NAMALWA (cell line): ENCODE measurements around the gene SERP2.

Experiments used
- DNase-seq: peaks from one replicate; pipeline ENCODE4 v3.0.0-alpha.2; 2015; ENCODE audit warnings: low spot score

Gene SERP2

DNA sequence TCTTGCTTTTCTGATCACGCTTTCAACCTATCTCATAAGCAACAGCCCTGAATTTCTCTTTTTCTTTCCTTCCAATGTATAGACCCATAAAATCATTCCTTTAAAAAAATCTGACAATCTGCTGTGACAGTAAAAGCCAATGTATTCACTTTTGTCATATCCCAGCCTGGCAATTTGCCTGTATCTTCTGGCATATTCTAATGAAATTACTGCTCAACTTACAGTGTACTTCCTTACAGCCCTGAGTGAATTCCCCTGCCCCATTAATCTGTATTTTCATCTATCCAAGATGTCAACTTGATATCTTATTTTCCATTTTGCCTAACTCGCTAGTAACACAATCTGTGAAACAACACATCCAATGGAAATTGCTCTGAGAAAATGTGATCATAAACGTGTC, 18.0 kb upstream of the SERP2 start:
- no peak for DNase-seq

DNA sequence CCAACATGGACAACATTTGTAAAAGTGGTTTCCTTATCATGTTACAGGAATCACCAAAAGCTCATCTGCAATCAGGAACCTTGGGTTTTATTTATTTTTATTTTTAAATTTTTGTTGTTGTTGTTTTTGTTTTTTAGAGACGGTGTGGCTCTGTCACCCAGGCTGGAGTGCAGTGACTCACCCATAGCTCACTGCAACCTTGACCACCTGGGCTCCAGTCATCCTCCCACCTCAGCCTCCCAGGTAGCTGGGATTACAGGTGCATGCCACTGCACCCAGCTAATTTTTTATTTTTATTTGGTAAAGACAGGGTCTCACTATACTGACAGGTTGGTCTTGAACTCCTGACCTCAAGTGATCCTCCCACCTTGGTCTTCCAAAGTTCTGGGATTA, 13.6 kb upstream of the SERP2 start:
- DNase-seq = no peak

DNA sequence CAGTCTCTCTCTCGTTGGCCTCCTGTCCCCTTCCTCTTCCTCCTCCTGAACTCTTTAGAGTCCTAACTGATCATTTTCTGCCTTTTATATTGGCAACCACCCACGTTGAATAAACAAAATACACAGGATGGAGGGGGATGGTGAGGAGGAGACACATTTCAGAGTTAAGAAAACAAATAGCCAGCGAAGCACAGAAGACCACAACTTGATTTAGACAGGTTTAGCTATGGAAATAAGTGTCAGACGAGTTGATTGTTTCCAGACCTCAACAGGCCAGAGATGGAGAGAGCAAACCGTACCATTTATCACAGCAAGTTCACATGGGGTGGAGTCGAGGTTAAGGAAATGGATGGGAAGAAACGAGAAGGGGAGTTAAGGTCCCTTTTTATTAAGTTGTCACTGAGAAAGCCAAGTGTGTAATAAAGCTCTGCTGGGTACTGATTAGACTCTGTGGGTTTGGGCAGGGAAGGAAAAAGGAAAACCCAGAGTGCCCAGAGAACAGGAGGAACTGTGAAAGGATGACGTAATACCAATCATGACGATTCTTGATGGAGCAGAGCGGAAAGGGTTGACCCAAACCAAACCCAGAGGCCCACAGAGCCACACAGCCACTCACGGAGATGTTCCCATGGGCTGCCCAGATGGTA, 11.1 kb upstream of the SERP2 start:
- no peak for DNase-seq

DNA sequence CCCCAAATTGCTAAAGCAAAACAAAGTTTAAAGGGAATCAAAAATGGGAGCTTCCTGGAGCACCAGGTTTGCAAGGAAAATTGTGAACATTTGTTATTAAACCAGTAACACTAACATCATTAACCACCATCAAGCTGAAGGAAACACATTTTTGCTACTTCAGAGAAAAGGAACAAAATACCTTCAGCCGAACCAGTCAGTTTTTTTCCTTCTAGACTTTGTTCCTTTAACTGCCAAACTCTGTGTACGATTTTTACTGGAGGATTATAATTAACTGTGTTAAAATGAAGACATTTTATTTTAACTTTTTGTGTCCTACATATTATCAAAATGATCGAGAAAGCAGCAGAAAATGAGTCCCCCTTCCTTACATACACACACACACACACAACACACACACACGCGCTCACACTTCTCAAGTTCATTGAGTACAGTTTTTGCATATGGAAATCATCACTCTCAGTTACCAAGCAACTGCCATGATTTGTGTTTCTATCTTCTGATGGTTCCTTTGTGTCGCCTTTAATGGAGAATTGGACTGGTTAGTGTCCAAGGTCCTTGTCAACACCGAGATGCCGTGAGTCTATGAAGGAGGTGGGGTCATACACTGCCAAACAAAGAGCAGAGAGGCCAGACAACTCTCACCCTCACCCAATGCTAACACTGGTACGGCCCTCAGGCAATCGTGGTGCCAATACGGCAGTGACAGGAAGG, 9.8 kb upstream of the SERP2 start:
- no peak for DNase-seq

DNA sequence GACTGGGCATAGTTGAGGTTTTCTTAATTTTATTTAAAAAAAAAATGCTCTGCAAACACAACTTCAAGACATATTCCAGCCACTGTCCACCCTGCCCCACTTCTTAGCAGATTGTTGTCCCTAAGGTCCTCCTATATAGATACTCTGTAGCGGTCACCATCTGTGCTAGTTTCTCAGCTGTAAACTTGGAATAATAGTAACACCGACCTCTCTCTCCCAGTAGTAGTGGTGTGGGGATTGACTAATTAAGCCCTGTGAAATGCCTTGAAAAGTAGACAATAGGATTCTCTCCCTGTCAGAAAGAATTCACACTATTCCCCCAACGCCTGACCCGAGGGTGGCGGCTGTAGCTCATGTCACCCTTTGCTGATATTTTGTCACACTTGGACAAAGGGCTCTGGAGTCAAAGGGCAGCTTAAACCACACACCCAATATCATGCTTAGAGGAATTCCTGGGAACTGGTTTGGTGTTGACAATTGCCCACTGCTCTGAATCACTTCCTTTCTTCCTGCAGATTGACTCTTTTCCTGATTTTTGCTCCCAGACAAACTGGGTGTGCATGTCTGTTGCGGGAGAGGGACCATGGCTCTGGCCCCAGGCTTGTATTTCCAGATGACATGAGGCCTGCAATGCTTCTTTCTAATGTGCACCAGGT, 9.2 kb upstream of the SERP2 start:
- DNase-seq = no peak

DNA sequence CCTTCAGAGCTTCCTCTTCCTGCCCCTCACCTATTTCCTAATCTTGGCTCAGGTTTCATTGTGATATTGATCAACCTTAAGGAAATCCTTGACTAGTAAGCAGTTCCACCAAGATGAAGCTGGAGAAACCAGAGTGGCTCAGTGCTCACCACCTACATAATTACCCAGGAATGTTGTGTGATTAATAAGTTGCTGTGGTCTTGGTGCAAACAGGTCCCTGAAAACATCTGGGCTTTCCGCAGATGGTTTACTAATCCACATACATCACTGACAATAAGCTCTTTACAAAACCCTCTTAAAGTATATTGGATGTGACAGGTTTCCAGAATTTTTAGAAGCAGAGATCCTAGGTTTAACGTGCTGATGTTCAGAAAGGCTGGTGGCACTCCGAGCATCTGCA, 8.6 kb upstream of the SERP2 start:
- DNase-seq = no peak

DNA sequence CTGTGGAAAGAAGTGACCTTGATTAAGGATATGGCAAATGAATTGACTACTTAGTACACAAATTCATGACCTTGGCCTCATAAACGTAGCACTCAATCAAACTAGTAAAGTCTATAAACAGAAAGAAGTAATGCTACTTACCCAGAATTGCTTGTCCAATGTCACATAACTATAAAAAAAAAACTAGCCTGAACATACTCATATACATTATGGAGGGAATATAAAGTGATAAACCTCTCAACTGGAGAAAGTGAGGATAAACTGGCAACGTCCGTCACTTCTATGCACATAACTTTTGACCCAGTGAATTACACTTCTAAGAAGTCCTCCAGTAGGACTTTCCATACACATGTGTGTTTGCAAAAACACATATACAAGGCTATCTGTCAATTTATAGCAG, 7.7 kb upstream of the SERP2 start:
- DNase-seq = no peak

DNA sequence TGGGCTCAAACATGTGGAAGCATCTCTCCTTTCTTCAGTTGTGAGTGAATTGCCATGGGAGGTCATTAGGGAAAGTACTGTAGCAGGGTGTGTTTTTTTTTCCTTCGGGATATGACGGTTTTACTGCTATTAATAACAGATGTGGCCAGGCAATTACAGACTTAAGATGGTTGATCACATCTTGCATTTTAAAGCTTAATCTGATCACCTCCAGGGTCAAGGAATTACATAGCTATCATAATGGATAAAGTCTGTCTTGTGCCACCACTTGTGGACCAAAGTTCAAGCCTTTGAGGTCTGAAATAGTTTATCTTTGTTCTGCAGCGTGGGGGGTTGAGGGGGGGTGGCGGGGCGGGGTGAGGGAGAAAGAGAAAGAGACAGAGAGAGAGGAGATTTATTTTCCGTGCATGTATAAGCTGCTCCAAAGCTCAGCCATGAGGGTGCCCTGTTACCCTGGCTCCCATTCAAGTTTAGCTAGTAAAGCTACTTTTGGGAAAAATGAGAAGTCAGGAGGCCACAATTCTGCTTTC, 5.5 kb upstream of the SERP2 start:
- no peak for DNase-seq

DNA sequence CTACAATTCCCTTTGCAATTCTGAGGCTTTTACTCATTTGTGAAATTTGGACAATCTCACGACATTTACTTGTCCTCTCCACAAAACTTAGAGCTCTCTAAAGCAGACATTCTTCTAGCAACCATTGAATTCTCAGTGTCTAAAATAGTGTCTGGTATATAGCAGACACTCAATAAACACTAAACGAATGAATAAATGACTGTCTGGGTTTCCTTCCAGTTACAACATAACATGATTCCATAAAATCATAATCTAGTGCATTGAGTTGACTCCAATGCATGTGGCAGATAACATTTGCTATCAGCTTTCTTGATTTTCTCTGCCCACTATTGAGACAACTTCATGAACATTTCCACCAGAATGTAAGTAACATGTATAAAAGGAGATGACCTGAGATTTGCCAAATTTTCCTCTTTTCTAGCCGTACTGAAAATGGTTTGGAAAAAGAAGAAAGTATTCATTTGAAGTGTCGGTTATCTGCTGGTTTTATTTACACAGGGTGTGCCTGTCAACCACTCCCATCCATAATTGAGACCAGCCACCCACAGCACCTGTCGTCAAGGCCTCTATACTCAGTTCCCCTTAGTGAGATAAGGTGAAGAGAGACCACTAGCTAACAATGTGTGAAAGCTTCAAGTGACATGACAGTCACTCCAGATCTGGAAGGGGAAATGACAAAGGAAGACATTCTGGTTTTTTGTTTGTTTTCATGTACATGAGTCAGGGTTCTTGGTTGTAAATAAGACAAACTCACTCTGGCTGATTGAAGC, 4.8 kb upstream of the SERP2 start:
- DNase-seq = no peak

DNA sequence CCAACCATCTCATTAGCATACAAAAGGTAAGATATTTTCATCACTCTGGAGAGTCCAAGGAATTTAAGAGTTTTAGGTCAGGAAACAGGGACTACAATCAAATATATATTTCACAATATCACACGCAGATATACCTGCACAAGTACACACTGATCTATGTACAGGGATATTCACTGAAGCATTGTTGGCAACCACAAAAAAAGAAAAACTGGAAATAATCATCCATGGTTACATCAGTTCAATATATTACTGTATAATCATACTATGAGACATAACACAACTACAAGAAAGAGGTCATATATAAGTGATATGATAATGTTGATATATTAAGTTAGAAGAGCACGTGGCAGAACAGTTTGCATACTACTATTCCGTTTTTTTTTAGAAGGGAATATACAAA, 2.2 kb upstream of the SERP2 start:
- DNase-seq = no peak

DNA sequence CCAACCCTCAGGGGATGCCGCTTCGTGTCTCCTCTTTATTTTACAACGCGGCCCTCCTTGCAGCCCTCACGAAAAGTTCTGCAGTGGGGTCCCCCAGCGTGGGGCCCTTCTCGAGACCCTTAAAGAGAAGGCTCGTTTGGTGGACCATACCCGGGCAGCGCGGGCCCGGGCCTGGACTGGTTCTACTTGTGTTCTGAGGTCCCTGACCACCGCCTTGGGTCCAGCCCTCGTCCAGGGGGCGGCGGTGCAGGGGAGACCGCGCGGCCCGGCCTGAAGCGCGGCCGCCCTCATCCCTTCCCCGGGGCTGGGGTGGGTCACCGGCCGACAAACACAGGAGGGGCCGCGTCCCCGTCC, 400 bp upstream of the SERP2 start:
- no peak for DNase-seq

DNA sequence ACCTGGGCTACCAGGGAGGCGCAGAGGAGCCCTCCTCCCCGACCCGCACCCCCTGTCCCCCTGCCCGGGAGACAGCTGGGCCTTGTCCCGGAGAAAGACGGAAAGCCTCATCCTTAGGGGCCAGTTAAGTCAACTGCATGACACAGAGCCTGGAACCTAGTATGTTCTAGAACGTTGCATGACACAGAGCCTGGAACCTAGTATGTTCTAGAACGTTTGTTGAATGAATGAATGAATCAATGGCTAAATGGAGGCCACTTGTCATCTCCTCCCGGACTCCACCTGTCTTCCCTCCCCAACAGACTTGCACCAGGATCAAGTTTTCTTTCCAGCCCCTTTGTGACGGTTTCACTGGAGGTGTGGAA, 706 bp downstream of the SERP2 start:
- no peak for DNase-seq

DNA sequence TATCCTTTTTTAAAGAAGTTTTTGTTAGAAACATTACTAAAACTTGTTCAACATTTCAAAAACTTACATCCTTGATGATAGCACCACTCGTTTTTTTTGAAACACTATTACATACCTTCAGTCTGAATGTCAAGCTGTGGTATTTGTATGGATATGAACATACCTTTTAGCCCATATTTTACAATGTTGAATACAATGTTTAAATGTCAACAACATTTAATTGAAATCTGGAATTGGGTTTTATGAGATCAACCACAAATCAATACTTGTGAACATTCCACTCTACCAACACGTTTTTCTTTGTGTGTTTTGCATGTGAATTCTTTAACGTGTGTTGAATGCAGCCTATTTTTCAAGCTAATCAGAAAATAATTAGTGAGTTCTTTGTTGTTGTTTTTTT, 4.7 kb downstream of the SERP2 start:
- DNase-seq = no peak

DNA sequence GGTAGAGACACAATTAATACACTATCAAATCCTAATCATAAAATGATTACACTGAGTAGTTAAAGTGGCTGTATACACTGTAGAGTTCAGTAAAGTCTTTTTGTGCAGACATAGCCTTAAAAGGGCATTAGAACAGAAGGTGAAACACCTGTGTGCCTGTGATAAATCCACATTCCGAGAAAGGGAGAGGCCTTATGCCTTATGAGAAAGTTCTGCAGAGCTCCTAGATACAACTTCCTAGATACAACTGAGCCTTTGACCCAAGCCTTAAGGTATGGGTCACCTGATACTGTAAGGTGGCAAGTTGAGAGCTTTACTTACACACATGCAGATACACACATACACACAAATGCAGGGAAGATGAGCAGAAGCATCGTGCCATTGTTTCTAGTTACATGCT, 6.3 kb downstream of the SERP2 start:
- no peak for DNase-seq

DNA sequence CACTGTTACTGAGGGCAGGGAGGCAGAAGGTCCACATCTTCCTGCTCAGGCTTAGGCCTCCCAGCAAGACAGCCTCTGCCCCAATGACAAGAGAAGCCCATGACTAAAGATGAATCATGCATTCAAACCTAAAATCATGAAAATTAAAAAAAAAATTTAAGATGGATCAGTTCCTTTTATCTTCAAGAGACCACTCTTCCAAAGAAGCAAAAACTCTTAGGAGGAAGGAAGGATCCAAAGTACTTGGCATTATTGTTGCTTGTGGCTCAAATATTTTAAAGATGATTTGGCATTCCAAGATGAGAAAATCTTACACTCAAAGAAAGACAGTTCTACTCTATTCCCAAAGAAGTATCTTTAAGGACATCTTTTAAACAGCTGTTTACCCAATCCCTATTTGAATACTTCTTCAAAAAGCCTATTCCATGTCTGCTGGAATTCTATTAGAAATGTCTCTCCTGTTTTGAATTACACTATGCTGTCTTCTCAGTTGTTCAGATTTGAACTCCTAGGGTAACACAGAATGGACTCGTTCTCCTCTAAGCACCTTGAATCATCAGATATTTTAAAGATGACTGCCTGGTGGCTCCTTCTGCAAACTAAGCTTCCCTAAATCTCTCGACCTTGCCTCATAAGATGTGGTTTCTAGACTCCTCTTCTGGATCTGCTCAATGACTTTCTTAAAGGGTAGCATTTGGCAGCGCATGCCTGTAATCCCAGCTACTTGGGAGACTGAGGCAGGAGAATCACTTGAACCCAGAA, 7.0 kb downstream of the SERP2 start:
- no peak for DNase-seq

DNA sequence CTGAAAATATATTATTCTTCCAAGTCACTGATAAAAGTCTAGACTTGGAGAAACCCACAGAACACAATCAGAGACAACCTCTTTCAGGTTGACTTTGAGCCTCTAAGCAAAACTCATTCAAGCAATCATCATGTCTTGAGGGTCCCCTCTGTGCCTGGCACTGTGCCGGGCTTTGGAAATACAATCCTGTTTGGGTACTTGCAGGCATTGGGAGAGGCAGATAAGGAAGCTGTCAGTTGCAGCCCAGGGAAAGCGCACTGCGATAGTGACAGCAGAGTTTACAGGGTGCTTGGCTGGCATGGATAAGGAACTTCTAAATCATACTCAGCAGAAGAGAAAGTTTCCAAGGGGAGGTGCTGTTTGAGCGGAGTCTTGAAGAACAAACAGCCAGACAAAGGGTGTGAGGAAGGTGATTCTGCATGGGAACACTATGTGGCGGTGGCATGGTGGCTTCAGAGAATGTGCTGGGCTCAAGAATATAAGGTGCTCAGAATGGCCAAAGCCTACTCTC, 9.1 kb downstream of the SERP2 start:
- DNase-seq = no peak

DNA sequence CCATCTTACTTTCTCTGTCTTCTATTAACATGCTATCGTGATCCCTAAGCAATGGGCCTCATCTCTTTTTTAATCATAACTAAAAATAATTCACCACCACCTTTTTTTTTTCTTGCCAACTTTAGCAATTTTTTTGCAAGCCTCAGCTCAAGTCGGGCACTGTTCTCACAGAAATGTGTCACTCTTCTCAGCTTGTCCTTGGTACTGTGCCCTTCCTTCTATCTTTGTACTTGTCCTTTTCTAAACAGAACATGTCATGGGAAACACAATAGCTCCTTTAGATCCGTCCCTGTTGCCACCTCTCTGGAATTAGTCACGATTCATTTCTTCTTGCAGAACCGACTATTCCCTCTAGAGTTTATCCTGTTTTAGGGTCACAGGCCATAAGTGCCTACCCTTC, 10.3 kb downstream of the SERP2 start:
- no peak for DNase-seq

DNA sequence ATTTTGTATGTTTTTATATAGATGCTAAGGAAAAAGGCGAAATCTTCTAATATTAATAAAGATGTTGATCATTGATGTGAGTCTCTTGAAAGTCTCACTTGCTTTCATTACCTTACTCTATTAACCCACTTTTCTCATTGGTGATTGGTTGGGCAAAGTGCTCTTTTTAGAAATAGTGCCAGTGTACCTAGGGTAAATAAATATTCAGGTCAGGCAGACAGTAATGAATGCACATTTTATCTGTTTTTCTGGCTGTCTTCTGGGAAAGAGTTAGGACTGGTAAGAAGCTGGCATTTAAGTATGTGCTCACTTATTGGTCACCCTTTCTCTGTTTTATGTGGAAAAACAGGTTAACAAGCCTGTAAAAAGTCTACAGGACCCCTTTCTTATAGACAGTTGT, 11.2 kb downstream of the SERP2 start:
- DNase-seq = no peak

DNA sequence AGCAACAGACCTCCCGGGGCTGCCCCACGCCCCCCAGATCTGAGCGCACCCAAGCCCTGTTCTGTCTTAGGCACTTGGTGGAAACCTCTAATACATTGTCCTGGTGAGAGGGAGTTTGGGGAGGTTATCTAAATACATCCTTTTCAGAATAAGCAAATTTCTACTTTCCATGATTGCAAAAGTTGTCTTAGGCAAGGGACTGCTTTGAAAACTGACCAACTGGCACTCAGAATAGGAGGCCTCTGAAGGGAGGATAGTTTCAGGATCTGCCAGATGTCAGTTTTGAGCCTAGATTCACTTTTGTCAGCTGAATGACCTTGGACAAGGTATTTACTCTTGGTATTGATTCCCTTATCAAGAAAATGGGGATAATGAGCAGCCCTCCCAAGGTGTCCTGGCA, 11.8 kb downstream of the SERP2 start:
- DNase-seq = no peak

DNA sequence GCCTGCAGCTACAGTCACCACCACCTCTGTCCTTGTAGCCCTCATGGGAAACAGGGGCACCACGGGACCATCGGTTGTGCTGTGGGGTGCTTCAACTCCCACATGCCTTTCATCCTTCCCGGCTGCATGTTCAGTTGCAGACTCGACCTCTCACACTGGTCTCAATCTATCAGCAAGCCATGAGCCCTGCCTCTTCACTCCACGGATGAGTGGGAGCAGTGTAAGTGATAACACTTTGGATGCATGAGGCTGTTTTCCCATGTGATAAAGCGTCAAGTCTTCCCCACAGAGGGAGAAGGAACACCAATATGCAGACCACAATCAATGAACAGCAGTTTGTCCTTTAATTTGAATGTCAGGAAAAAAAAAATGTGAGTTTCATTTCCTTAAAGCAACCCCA, 12.2 kb downstream of the SERP2 start:
- no peak for DNase-seq

DNA sequence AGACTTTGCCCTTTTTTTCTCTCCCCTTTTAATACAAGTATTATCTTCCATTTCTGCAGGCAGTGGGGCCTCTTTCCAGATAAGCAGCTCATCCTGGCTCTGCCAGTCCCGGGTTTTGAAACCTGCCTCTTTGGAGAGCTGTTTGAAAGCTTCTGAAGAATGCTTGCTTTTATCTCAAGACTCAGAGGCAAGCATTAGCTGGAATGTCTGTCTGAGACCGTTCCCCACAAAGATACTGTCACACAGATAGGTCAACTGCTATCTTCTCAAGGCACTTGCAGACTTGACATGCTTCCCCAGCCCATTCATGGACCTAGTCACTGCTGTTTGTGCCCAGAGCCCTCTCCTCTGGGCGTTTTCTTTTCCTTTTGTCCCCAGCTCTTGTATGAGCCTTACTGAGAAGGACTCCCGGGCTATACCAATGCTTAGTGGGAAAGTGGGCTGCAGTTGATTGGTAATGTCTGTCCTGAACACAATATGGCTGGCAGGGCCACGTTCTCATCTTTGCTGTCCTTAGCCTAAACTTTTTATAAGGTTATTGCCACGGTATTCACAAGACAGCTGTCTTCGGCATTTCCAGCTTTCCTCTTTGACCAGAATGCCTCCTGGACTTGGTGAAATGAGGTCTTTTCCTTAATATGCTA, 13.4 kb downstream of the SERP2 start:
- no peak for DNase-seq
